Measurements from ENCODE around the gene ANKRD13D. TPM values are rescaled to one million over a fixed set of nuclear protein-coding genes. Genes with fewer than 3 reads are reported as not detected.

ANKRD13D gene
- total and polyA plus RNA-seq, 2 donors from 2014 or later, result 21.9 to 68.3 TPM

- DNase-seq (no peak), FAIRE-seq (no peak)
- no peak overlapping the region for H3K9ac ChIP-seq (ENCODE audit: low read length in 3 of 3)
- H3K9me3 ChIP-seq (ENCODE audit: control insufficient read depth in 2 of 3, insufficient read depth in 1 of 3, low read length in 3 of 3), result no peaks in the 10 kb centered on the region
- peaks cover 30 to 88% (median 63%) of the 10 kb centered on the region in 3 donors for H3K36me3 ChIP-seq (ENCODE audit: control insufficient read depth in 2 of 3, insufficient read depth in 3 of 3, low read length in 3 of 3)
- intact Hi-C loops (cut with DNase I), result no loop called here
- no peak overlapping the region for H3K4me3 ChIP-seq (ENCODE audit: low read length in 3 of 3)
- H3K4me1 ChIP-seq (ENCODE audit: control insufficient read depth in 2 of 3, insufficient read depth in 2 of 3, low read depth in 1 of 3, low read length in 3 of 3), result peaks cover 0 to 22% (median 7%) of the 10 kb centered on the region in 3 donors
- no peaks in the 10 kb centered on the region for H3K27me3 ChIP-seq (ENCODE audit: control insufficient read depth, insufficient read depth, low read length)
- TF ChIP-seq CTCF (IDR thresholded peaks at IDR 0.05; ENCODE audit: borderline replicate concordance, extremely low read depth, insufficient read depth), result no peak
- no peak overlapping the region for H3K27ac ChIP-seq (ENCODE audit: low read depth in 2 of 2, low read length in 2 of 2)
These were observed 37.3 kb upstream of the ANKRD13D start for GRCh38 chr11:67251841-67252240.

- TF ChIP-seq CTCF (IDR thresholded peaks at IDR 0.05; ENCODE audit: borderline replicate concordance, extremely low read depth, insufficient read depth), result peak; percentile 20
- FAIRE-seq, result no peak
These were observed 36.3 kb upstream of the ANKRD13D start for GRCh38 chr11:67252831-67253239.

DNA sequence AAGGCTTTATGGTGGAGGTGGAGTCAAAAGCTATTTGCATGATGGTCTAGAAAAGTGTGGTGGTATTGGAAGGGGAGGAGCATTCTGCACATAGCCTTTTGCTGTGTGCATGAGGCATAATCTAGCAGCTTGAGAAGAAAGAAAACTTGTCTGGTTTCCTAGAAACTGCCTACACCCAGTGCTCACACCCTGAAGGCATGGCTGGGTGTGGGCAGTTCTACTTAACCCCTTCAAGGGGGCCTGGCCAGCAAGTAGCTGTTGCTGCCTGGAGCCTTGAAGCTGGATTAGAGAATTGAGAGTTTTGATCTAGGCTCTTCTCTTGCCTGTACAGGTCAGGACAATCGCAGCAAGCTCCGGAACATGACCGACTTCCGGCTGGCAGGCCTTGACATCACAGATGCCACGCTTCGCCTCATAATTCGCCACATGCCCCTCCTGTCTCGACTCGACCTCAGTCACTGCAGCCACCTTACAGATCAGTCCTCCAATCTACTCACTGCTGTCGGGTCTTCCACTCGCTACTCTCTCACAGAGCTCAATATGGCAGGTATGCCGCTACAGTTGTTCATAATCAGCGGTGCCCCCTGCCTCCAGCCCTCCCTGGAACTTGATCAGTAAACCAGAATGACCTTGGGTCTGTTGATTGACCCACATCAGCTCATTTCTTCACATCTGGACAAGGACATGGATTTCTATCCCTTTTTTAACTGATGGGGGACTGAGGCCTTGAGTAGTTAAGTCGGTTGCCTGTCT lies 35.1 kb upstream of the ANKRD13D start:
- no peaks in the 10 kb centered on the region for H3K9me3 ChIP-seq (ENCODE audit: control insufficient read depth in 2 of 3, insufficient read depth in 1 of 3, low read length in 3 of 3)
- DNase-seq (peak in 4 of 5 donors; percentile 57 to 72 (median 62)), FAIRE-seq (no peak)
- intact Hi-C loops (cut with DNase I), result no loop called here
- H3K27ac ChIP-seq (ENCODE audit: low read depth in 2 of 2, low read length in 2 of 2), result peak overlapping the region in 1 of 2 donors; percentile 9
- H3K36me3 ChIP-seq (ENCODE audit: control insufficient read depth in 2 of 3, insufficient read depth in 3 of 3, low read length in 3 of 3), result peaks cover 24 to 73% (median 52%) of the 10 kb centered on the region in 3 donors
- no peaks in the 10 kb centered on the region for H3K27me3 ChIP-seq (ENCODE audit: control insufficient read depth, insufficient read depth, low read length)
- H3K9ac ChIP-seq (ENCODE audit: low read length in 3 of 3), result peak overlapping the region in 1 of 3 donors; percentile 36
- H3K4me3 ChIP-seq (ENCODE audit: low read length in 3 of 3), result no peak overlapping the region
- peaks cover 0 to 12% (median 2%) of the 10 kb centered on the region in 3 donors for H3K4me1 ChIP-seq (ENCODE audit: control insufficient read depth in 2 of 3, insufficient read depth in 2 of 3, low read depth in 1 of 3, low read length in 3 of 3)
- no peak for TF ChIP-seq CTCF (IDR thresholded peaks at IDR 0.05; ENCODE audit: borderline replicate concordance, extremely low read depth, insufficient read depth)

More at GRCh38 chr11:67252831-67253239, 36.3 kb upstream of the ANKRD13D start:
- no peak overlapping the region for H3K9ac ChIP-seq (ENCODE audit: low read length in 3 of 3)
- H3K36me3 ChIP-seq (ENCODE audit: control insufficient read depth in 2 of 3, insufficient read depth in 3 of 3, low read length in 3 of 3), result peaks cover 30 to 85% (median 61%) of the 10 kb centered on the region in 3 donors
- intact Hi-C loops (cut with DNase I), result no loop called here
- no peak overlapping the region for H3K4me3 ChIP-seq (ENCODE audit: low read length in 3 of 3)
- no peaks in the 10 kb centered on the region for H3K27me3 ChIP-seq (ENCODE audit: control insufficient read depth, insufficient read depth, low read length)
- H3K9me3 ChIP-seq (ENCODE audit: control insufficient read depth in 2 of 3, insufficient read depth in 1 of 3, low read length in 3 of 3), result no peaks in the 10 kb centered on the region
- H3K27ac ChIP-seq (ENCODE audit: low read depth in 2 of 2, low read length in 2 of 2), result no peak overlapping the region
- peak in 2 of 5 donors; percentile 45 to 61 for DNase-seq
- peaks cover 0 to 22% (median 7%) of the 10 kb centered on the region in 3 donors for H3K4me1 ChIP-seq (ENCODE audit: control insufficient read depth in 2 of 3, insufficient read depth in 2 of 3, low read depth in 1 of 3, low read length in 3 of 3)

Data from kidney (tissue), 14 donors.